HFFc6 (cell line): ENCODE data around the gene SAFB. TPM values are rescaled to one million over a fixed set of nuclear protein-coding genes. Genes with fewer than 3 reads are reported as not detected.

Source experiments
- DNase-seq: peaks from one replicate; pipeline ENCODE4 v3.0.0-alpha.2; 2018
- H3K27ac Mint-ChIP-seq: 2 replicates; pipeline ENCODE4 v1.8.0; 2020; ENCODE audit warnings: mild to moderate bottlenecking, mixed read lengths
- H3K27me3 Mint-ChIP-seq: 2 replicates; pipeline ENCODE4 v1.8.0; 2021; ENCODE audit warnings: mild to moderate bottlenecking, moderate library complexity, mixed read lengths; ENCODE audit not compliant: insufficient read depth
- H3K36me3 Mint-ChIP-seq: 2 replicates; pipeline ENCODE4 v1.8.0; 2021; ENCODE audit warnings: low read depth, mixed read lengths
- H3K4me1 Mint-ChIP-seq: 2 replicates; pipeline ENCODE4 v1.8.0; 2020; ENCODE audit warnings: low read depth, mixed read lengths
- H3K4me3 Mint-ChIP-seq: 2 replicates; pipeline ENCODE4 v1.8.0; 2020; ENCODE audit warnings: mild to moderate bottlenecking, moderate library complexity, mixed read lengths
- H3K9me3 Mint-ChIP-seq: 2 replicates; pipeline ENCODE4 v1.8.0; 2020; ENCODE audit warnings: mild to moderate bottlenecking, mixed read lengths
- total RNA-seq, 6 experiments: library from RNA; stranded (reverse); fragmentation: NEBNext Ultra II Directional; extraction: Animal tissue kit (Norgen Biotek cat#: 25700); gene quantifications; 2 replicates in 1 of 6; 3 replicates in 5 of 6; pipeline ENCODE4 v1.2.3, GENCODE V29; 2021
- TF ChIP-seq, protein P1 (sequence below): fragments of 200-600 bp; sonication (generic); IDR thresholded peaks from 2 replicates; pipeline ENCODE4 v1.5.0; 2021; ENCODE audit warnings: antibody characterized with exemption, mild to moderate bottlenecking

The SAFB gene
- total RNA-seq, 6 experiments from 2014 or later = 41.7 to 53.6 (median 49.3) TPM

DNA sequence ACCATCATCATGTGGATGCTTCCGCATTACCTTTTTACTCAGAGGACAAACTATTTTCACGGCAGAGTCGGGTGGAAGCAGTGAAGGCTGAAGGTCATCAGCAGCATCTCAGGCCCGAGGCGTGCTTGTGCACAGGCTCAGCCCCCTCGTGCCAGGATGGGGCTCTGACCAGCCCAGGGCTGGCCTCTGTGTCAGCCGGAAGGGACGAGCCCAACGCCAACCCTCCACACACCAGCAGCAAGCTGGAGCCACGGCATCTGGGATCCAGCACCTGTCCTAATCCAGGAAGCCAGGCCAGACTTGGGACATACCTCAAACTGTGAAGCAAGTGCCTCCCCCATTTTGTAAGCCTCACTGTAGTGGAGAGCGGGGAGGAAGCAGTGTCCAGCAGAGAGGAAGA, 46.3 kb downstream of the SAFB start:
- TF ChIP-seq, protein P1, sequence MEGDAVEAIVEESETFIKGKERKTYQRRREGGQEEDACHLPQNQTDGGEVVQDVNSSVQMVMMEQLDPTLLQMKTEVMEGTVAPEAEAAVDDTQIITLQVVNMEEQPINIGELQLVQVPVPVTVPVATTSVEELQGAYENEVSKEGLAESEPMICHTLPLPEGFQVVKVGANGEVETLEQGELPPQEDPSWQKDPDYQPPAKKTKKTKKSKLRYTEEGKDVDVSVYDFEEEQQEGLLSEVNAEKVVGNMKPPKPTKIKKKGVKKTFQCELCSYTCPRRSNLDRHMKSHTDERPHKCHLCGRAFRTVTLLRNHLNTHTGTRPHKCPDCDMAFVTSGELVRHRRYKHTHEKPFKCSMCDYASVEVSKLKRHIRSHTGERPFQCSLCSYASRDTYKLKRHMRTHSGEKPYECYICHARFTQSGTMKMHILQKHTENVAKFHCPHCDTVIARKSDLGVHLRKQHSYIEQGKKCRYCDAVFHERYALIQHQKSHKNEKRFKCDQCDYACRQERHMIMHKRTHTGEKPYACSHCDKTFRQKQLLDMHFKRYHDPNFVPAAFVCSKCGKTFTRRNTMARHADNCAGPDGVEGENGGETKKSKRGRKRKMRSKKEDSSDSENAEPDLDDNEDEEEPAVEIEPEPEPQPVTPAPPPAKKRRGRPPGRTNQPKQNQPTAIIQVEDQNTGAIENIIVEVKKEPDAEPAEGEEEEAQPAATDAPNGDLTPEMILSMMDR = no peak
- Mint-ChIP-seq H3K36me3 (peaks cover 22% of the 10 kb centered on the region), H3K9me3 (no peaks in the 10 kb centered on the region), H3K27me3 (peaks cover 4% of the 10 kb centered on the region; the same call in 1 of the 2 replicates), H3K4me1 (peaks cover 19% of the 10 kb centered on the region), H3K27ac (no peak overlapping the region), H3K4me3 (no peak overlapping the region)
- DNase-seq = no peak

DNA sequence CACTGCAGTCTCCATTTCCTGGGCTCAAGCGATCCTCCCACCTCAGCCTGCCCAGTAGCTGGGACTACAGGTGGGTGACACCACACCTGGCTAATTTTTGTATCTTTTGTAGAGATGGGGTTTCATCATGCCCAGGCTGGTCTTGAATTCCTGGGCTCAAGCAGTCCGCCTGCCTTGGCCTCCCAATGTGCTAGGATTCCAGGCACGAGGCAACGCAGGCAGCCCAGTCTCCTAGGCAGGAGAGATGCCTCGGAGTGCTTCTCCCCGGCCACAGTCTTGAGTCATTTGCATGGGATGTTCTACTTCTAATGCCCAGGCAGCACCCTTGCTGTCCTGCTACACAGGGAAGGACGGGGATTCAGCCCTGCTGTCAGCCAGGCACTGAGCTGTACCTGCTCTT, 48.7 kb downstream of the SAFB start:
- Mint-ChIP-seq H3K9me3 (no peaks in the 10 kb centered on the region), H3K27ac (no peak overlapping the region), H3K27me3 (peaks cover 7% of the 10 kb centered on the region; the same call in 1 of the 2 replicates), H3K4me3 (no peak overlapping the region), H3K4me1 (no peaks in the 10 kb centered on the region), H3K36me3 (peaks cover 12% of the 10 kb centered on the region)
- TF ChIP-seq, protein P1 = no peak
- DNase-seq = no peak

DNA sequence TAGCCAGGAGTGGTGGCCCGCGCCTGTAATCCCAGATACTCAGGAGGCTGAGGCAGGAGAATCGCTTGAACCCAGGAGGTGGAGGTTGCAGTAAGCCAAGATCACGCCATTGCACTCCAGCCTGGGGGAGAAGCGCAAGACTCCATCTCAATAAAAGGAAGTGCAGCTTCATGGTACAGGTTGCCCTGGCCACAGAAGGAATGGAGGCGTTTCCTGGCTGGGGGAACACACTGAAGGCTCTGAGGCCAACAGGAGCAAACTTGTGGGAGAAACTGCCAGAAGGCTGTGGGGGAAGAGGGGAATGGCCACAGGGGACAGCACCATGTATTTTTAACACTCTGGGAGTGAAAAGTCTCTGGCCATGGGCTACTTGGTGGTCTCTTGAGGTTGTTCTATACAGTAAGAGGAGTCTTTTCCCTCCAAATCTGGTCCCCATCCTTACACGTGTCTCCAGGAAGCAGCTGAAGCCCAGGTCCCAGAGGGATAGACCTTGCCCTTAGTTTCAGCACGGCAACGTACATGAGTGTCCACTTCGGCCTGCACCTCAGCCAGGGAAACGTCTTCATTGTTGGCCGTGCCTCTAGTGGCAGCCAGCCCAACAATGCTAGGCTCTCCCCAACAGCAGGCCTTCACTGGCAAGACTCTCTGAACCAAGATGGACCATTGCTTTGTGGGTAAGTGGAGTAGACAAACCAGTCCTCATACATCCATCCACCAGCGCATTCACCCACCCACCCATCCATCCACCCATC, 50.0 kb downstream of the SAFB start:
- DNase-seq = no peak
- H3K27me3 Mint-ChIP-seq = peaks cover 7% of the 10 kb centered on the region; the same call in 1 of the 2 replicates
- no peaks in the 10 kb centered on the region for H3K4me1 Mint-ChIP-seq
- TF ChIP-seq, protein P1 = no peak
- no peaks in the 10 kb centered on the region for H3K9me3 Mint-ChIP-seq
- H3K36me3 Mint-ChIP-seq = peaks cover 12% of the 10 kb centered on the region
- H3K4me3 Mint-ChIP-seq = no peak overlapping the region
- no peak overlapping the region for H3K27ac Mint-ChIP-seq

DNA sequence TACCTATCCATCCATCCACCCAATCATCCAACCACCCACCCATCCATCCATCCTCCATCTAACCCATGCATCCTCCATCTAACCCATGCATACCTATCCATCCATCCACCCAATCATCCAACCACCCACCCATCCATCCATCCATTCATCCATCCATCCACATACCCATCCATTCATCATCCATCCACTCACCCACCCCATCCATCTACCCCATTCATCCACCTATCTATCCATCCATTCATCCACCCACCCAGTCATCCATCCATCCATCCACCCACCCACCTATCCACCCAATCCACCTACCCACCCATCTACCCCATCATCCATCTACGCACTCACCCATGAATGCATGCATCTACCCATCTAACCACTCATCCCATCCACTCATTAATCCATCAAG, 50.9 kb downstream of the SAFB start:
- Mint-ChIP-seq H3K9me3 (no peaks in the 10 kb centered on the region), H3K4me1 (no peaks in the 10 kb centered on the region), H3K27me3 (peaks cover 7% of the 10 kb centered on the region; the same call in 1 of the 2 replicates), H3K4me3 (no peak overlapping the region), H3K27ac (no peak overlapping the region), H3K36me3 (peaks cover 12% of the 10 kb centered on the region)
- no peak for DNase-seq
- TF ChIP-seq, protein P1 = no peak

DNA sequence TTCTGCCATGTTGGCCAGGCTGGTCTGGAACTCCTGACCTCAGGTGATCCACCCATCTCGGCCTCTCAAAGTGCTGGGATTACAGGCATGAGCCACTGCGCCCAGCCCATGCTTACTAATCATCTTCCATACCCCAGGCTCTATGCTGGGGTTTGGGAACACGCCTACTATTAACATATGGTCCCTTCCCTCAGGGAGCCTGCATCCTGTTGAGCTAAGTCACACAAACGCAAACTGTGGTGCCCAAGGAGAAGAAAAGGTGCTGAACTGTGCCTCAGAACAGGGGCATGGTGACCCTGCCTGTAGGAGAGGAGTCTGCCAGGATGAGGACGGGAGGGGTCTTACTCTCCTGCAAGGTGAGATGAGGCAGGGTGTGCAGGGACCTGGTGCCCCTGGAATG, 51.8 kb downstream of the SAFB start:
- TF ChIP-seq, protein P1 = no peak
- no peaks in the 10 kb centered on the region for H3K9me3 Mint-ChIP-seq
- no peak overlapping the region; the same call in 1 of the 2 replicates for H3K27ac Mint-ChIP-seq
- peaks cover 12% of the 10 kb centered on the region for H3K36me3 Mint-ChIP-seq
- H3K4me3 Mint-ChIP-seq = no peak overlapping the region
- peaks cover 8% of the 10 kb centered on the region for H3K4me1 Mint-ChIP-seq
- no peak for DNase-seq
- H3K27me3 Mint-ChIP-seq = peaks cover 7% of the 10 kb centered on the region; the same call in 1 of the 2 replicates
